ENCODE results near the gene LHFPL3.

GRCh38 chr7:104933022-104933421, 604.6 kb downstream of the LHFPL3 start:
- TF ChIP-seq CHD2 (IDR thresholded peaks at IDR 0.05; ENCODE audit: low read length, partially characterized antibody) (no peak), NRF1 (IDR thresholded peaks at IDR 0.05; ENCODE audit: low read depth, low read length) (no peak)

Data from SK-N-SH (cell line).